Stimulated activated effector memory CD8-positive, alpha-beta T cell treated with anti-CD3 and anti-CD28 coated beads, Interleukin-12 subunit alpha, Interleukin-12 subunit beta, amount 100 ng/mL, for 72 hours (primary cell): ENCODE data around the gene IMPDH1.

Source experiments
- ATAC-seq: fragments of 150-1000 bp; cut with Tn5 transposase; 2 replicates; pipeline ENCODE4 v1.10.0; 2021
- DNase-seq, 2 donors: peaks; one replicate each; pipeline ENCODE4 v3.0.0; 2021 to 2022; ENCODE audit warnings: low spot score in 2 of 2
- H3K27ac Mint-ChIP-seq: one replicate; pipeline ENCODE4 v1.8.0; 2022; ENCODE audit warnings: mild to moderate bottlenecking, mixed read lengths
- H3K36me3 Mint-ChIP-seq: one replicate; pipeline ENCODE4 v1.8.0; 2022; ENCODE audit warnings: mild to moderate bottlenecking, mixed read lengths
- H3K4me1 Mint-ChIP-seq: one replicate; pipeline ENCODE4 v1.8.0; 2022; ENCODE audit warnings: mixed read lengths
- H3K4me3 Mint-ChIP-seq: one replicate; pipeline ENCODE4 v1.8.0; 2022; ENCODE audit warnings: mild to moderate bottlenecking, mixed read lengths
- H3K9me3 Mint-ChIP-seq: one replicate; pipeline ENCODE4 v1.8.0; 2022; ENCODE audit warnings: mixed read lengths

Gene IMPDH1

GRCh38 chr7:128366986-128367385 lies 42.8 kb downstream of the IMPDH1 start:
- DNase-seq (no peak), ATAC-seq (no peak)
- Mint-ChIP-seq H3K9me3 (no peaks in the 10 kb centered on the region), H3K36me3 (no peaks in the 10 kb centered on the region), H3K4me1 (peaks cover 8% of the 10 kb centered on the region), H3K4me3 (no peak overlapping the region), H3K27ac (no peak overlapping the region)

GRCh38 chr7:128366300-128366699 lies 43.5 kb downstream of the IMPDH1 start:
- DNase-seq (no peak), ATAC-seq (no peak)
- peaks cover 14% of the 10 kb centered on the region for H3K4me1 Mint-ChIP-seq
- H3K4me3 Mint-ChIP-seq = no peak overlapping the region
- H3K9me3 Mint-ChIP-seq = no peaks in the 10 kb centered on the region
- no peaks in the 10 kb centered on the region for H3K36me3 Mint-ChIP-seq
- no peak overlapping the region for H3K27ac Mint-ChIP-seq

GRCh38 chr7:128365432-128365831 lies 44.4 kb downstream of the IMPDH1 start:
- no peak overlapping the region for H3K4me3 Mint-ChIP-seq
- no peak overlapping the region for H3K27ac Mint-ChIP-seq
- no peaks in the 10 kb centered on the region for H3K9me3 Mint-ChIP-seq
- H3K36me3 Mint-ChIP-seq = no peaks in the 10 kb centered on the region
- ATAC-seq (no peak), DNase-seq (no peak)
- H3K4me1 Mint-ChIP-seq = peaks cover 22% of the 10 kb centered on the region

DNA sequence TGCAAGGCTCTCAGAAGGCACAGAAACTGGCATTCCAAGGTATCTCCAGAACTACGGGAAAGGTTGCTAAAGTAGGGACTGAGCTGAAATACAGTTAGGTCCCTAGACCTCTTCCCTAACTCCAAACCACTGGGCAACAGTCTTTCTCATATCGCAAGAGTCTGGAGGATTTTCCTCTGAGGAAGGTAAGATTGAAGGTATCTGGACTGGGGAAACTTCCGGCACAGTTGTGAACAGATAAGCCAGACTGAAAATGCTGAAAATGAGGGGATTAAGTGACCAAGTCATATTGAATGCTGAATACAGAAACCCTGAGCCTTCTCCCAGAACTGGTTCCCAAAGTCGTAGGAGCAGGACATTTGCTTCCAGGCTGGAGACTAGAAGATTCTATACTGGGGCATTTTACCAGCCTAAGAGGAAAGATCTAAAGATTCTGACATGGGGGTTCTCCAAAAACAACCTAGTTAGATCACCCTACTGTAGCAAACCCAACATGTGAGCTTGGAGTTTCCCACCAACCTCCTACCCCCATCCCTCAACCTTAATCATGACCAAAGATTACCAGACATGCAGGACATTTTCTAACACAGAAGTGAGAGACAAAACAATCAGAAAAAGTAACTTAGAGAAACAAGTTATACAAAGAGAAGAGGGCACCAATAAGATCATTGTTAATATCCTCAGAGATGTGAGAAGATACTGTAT lies 45.5 kb downstream of the IMPDH1 start:
- no peak for DNase-seq
- Mint-ChIP-seq H3K36me3 (no peaks in the 10 kb centered on the region), H3K27ac (no peak overlapping the region), H3K4me3 (no peak overlapping the region), H3K4me1 (peaks cover 23% of the 10 kb centered on the region), H3K9me3 (no peaks in the 10 kb centered on the region)
- ATAC-seq = no peak

- H3K36me3 Mint-ChIP-seq = no peaks in the 10 kb centered on the region
- no peaks in the 10 kb centered on the region for H3K9me3 Mint-ChIP-seq
- ATAC-seq (no peak), DNase-seq (no peak)
- H3K27ac Mint-ChIP-seq = no peak overlapping the region
- H3K4me3 Mint-ChIP-seq = no peak overlapping the region
- peaks cover 23% of the 10 kb centered on the region for H3K4me1 Mint-ChIP-seq
Observed at GRCh38 chr7:128363261-128363721, 46.5 kb downstream of the IMPDH1 start.

GRCh38 chr7:128362670-128363069 lies 47.1 kb downstream of the IMPDH1 start:
- H3K4me3 Mint-ChIP-seq = peak overlapping the region; percentile 84
- DNase-seq (no peak), ATAC-seq (peak; percentile 92)
- no peaks in the 10 kb centered on the region for H3K36me3 Mint-ChIP-seq
- H3K27ac Mint-ChIP-seq = no peak overlapping the region
- no peaks in the 10 kb centered on the region for H3K9me3 Mint-ChIP-seq
- H3K4me1 Mint-ChIP-seq = peaks cover 23% of the 10 kb centered on the region

DNA sequence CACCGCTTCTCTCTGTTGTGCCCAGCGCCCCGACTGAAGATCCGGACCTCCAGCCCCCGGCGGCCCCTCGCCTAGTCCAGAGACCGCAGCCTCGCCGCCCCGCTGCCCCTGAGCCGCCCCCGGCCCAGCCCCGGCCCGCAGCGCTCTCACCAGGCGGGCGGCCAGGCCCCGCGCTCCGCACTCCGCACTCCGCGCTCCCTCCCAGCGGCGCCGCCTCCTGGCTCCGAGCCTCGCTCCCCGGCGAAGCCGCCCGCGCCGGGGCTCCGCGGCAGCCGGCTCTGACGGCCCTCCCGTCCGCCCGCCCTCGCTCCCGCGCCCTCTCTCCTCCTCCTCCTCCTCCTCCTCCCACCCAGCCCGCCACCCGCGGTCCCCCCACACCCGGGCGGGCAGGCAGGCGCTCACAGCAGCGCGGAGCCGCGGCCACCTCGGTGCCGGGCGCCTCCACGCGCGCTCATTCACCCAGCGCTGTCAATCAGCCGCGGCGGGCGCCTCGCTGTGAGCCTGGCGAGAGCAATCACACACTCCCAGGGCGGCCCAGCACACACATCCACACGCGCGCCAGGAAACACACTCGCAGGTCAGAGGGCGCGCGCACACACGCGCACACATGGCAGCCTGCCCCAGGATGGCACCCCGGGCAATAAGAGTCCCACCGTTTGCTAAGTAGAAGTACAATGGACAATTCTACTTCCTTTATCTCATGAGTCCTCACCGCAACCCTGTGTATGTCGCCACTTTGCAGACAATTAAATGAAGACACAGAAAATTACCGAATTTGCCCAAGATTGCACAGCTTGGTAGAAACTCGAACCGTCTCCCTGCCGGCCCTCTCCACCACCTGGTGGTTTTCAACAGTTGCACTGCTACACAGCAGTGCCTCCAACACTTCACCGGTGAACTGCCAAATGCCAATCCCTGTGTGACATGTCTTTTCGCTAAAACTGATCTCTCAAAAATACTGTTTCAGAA lies 48.1 kb downstream of the IMPDH1 start, which contains the start of gene PRRT4:
TSS of gene PRRT4 (minus strand) at position 280 of the 969 bp plus-strand sequence.
- H3K36me3 Mint-ChIP-seq = no peaks in the 10 kb centered on the region
- DNase-seq = peak in 1 of 2 donors; percentile 22
- H3K9me3 Mint-ChIP-seq = no peaks in the 10 kb centered on the region
- peak within 1 kb of the TSS; percentile 84 for H3K4me3 Mint-ChIP-seq
- H3K4me1 Mint-ChIP-seq = peaks cover 23% of the 10 kb centered on the region
- peak; percentile 65 for ATAC-seq
- no peak within 1 kb of the TSS for H3K27ac Mint-ChIP-seq

DNA sequence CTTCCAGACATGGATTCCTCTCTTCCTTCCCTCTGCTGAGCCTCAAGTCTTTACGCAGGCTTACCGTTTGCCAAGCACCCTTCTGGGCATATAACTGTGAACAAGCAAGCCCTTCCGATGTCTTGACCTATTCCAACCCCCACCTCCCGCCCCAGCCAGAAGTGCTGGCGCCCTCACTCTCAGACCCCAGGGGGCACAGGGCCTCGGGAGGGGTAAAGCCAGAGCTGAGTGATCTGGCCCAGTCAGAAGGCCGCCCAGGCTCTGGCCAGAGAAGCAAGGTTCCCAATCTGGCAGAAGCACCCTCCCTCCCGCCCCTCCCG lies 49.5 kb downstream of the IMPDH1 start:
- Mint-ChIP-seq H3K9me3 (no peaks in the 10 kb centered on the region), H3K36me3 (no peaks in the 10 kb centered on the region), H3K4me1 (peaks cover 29% of the 10 kb centered on the region), H3K4me3 (peak overlapping the region; percentile 84), H3K27ac (no peak overlapping the region)
- DNase-seq (no peak), ATAC-seq (no peak)

DNA sequence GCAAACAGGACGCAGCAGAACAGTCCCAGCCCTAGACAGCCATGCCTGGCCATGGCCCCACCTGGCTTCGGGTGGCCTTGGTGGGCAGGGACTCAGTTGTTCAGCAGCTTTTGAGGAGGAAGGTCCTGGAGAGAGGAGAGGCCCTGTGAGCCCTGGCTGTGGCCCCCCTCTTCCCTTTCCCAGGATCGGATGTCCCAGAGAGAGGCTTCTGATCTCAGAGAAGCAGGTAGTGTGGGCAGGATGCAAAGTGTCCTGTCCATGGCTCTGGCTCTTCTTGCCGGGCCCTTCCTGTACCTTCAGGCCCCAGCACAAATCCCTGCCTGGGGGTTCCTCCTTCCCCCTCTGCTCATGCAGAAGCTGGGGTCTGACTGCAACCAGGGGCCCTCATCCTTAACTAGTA lies 49.8 kb downstream of the IMPDH1 start:
- Mint-ChIP-seq H3K9me3 (no peaks in the 10 kb centered on the region), H3K36me3 (no peaks in the 10 kb centered on the region), H3K27ac (no peak overlapping the region), H3K4me3 (no peak overlapping the region), H3K4me1 (peaks cover 29% of the 10 kb centered on the region)
- DNase-seq = no peak
- no peak for ATAC-seq

DNA sequence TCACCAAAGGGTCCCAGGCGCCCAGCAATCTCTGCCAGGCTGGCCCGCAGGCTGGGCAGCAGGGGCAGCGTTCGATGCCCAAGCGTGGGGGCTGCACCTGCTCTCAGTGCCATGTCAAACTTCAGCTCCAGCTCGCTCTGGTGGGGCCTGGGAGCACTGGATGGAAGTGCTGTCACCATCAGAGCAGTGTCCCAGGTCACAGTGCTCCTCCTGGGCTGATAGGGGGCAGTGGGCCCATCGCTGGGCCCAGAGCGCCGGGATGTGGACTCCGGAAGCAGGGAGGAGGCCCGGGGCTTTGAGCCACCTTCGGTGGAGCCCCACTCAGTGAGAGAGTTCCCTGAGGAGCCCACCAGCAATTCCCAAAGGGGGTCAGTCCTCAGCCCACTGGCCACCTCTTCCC lies 50.4 kb downstream of the IMPDH1 start:
- no peaks in the 10 kb centered on the region for H3K36me3 Mint-ChIP-seq
- H3K27ac Mint-ChIP-seq = no peak overlapping the region
- H3K4me1 Mint-ChIP-seq = peaks cover 29% of the 10 kb centered on the region
- no peak for ATAC-seq
- DNase-seq = no peak
- H3K9me3 Mint-ChIP-seq = no peaks in the 10 kb centered on the region
- no peak overlapping the region for H3K4me3 Mint-ChIP-seq

DNA sequence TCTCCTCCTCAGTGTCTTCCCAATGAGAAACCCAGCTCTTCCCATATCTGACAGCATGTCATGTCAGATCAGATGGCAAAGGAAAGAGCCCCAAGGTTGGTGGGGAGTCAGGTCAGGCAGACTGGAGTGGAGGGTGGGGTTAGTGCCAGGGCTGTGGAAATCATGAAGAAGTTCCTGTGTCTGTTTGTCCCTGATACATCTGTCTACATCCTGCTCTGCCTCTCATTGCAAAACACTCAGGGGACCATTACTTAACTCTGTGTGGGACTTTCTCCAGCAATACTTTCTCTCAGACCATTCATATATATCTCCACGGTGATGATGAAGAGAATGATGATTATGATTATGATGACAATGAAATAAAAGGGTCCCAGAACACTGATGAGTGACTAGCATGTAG lies 51.5 kb downstream of the IMPDH1 start:
- DNase-seq (no peak), ATAC-seq (no peak)
- H3K4me1 Mint-ChIP-seq = peaks cover 29% of the 10 kb centered on the region
- H3K36me3 Mint-ChIP-seq = no peaks in the 10 kb centered on the region
- H3K27ac Mint-ChIP-seq = no peak overlapping the region
- no peaks in the 10 kb centered on the region for H3K9me3 Mint-ChIP-seq
- H3K4me3 Mint-ChIP-seq = no peak overlapping the region

GRCh38 chr7:128357217-128357613 lies 52.6 kb downstream of the IMPDH1 start:
- H3K4me3 Mint-ChIP-seq = no peak overlapping the region
- peaks cover 23% of the 10 kb centered on the region for H3K4me1 Mint-ChIP-seq
- H3K36me3 Mint-ChIP-seq = no peaks in the 10 kb centered on the region
- no peaks in the 10 kb centered on the region for H3K9me3 Mint-ChIP-seq
- no peak overlapping the region for H3K27ac Mint-ChIP-seq
- DNase-seq (no peak), ATAC-seq (no peak)

- no peak for ATAC-seq
- H3K27ac Mint-ChIP-seq = no peak overlapping the region
- H3K4me1 Mint-ChIP-seq = peaks cover 18% of the 10 kb centered on the region
- no peak overlapping the region for H3K4me3 Mint-ChIP-seq
- H3K36me3 Mint-ChIP-seq = no peaks in the 10 kb centered on the region
- no peaks in the 10 kb centered on the region for H3K9me3 Mint-ChIP-seq
- DNase-seq = no peak
Observed at GRCh38 chr7:128356546-128357216, 53.1 kb downstream of the IMPDH1 start.

DNA sequence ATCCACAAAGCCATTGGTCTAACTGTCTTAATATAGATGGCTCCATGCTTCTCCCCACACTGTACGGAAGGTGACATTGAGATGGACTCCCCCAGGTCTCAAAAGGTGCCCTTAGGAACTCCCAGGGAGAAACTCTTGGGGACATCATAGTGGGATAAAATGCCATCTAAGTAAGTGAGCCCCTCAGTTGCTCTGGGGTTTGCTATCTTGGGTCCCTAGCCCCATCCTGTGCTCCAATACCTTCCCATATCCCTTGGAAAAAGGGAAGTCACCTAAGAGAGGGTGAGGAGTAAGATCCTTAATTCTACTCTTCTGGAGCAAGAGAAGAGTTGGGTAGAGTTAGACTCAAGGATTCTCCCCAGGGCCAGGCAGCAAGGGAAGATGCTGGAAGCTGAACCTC lies 56.2 kb downstream of the IMPDH1 start:
- peak overlapping the region; percentile 33 for H3K4me3 Mint-ChIP-seq
- ATAC-seq (no peak), DNase-seq (no peak)
- peaks cover 7% of the 10 kb centered on the region for H3K4me1 Mint-ChIP-seq
- H3K27ac Mint-ChIP-seq = no peak overlapping the region
- H3K36me3 Mint-ChIP-seq = no peaks in the 10 kb centered on the region
- no peaks in the 10 kb centered on the region for H3K9me3 Mint-ChIP-seq

GRCh38 chr7:128353189-128353588 lies 56.6 kb downstream of the IMPDH1 start:
- H3K9me3 Mint-ChIP-seq = no peaks in the 10 kb centered on the region
- peaks cover 7% of the 10 kb centered on the region for H3K4me1 Mint-ChIP-seq
- no peaks in the 10 kb centered on the region for H3K36me3 Mint-ChIP-seq
- peak overlapping the region; percentile 33 for H3K4me3 Mint-ChIP-seq
- no peak overlapping the region for H3K27ac Mint-ChIP-seq
- ATAC-seq = no peak
- DNase-seq = no peak
